ENCODE data around the gene CYB561D2. TPM values are rescaled to one million over a fixed set of nuclear protein-coding genes. Genes with fewer than 3 reads are reported as not detected.

The CYB561D2 gene
- total and polyA plus RNA-seq, 2 of the 13 experiments (the other 11 are each of a cell fraction or from before 2014, with no cell fraction given) = 11.1 to 17.2 TPM

DNA sequence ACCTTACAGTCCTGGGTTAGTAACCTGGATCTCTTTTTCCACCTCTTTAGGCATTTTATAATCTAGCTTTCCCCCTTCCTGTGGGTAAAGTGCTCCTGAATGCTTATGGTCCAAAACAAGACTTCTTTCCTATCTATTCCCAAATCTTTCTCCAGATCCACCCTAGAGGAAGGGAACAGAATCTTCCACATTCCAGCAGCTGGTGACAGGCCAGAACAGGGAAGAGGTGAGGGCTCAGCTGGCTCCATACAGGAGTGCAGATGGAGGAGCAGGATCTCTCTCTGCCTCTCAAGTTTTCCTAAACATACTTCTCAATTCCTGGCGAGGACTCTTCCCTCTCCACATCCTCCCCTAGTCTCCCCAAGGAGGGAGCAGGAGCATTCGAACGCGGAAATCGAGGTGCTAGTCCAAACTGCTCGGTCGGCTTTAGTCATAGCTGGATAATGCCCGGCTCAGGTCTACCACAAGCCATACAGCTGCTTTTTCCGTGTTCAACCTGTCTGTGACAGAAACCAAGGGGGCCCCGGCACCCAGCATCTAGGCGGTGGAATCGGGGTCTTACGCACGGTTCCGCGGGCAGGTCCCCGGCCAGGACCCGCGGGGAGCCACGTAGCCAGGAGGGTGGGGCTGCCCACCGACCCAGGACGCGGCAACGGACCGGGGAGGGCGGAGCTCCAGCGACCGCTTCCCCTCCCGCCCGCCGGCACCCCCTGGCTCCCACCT is 14.0 kb upstream of the CYB561D2 start (continued):
- peak; percentile 23; the same call in 1 of the 2 replicates for TF ChIP-seq THAP8 (CRISPR knock-in tag; IDR thresholded peaks at IDR 0.05; ENCODE audit: borderline replicate concordance)
- no peak for TF ChIP-seq GMEB1 (CRISPR knock-in tag; IDR thresholded peaks at IDR 0.05; ENCODE audit: borderline replicate concordance)
- TF ChIP-seq SSRP1 (CRISPR knock-in tag; IDR thresholded peaks at IDR 0.05) = no peak
- no peak for TF ChIP-seq SPEN (CRISPR knock-in tag; IDR thresholded peaks at IDR 0.05; ENCODE audit: low read depth)
- no peak for TF ChIP-seq BCL6 (CRISPR knock-in tag; IDR thresholded peaks at IDR 0.05)
- TF ChIP-seq ZNF547 (CRISPR knock-in tag; IDR thresholded peaks at IDR 0.05) = no peak
- TF ChIP-seq ZNF609 (CRISPR knock-in tag; IDR thresholded peaks at IDR 0.05; ENCODE audit: borderline replicate concordance) = no peak
- TF ChIP-seq, protein P1, sequence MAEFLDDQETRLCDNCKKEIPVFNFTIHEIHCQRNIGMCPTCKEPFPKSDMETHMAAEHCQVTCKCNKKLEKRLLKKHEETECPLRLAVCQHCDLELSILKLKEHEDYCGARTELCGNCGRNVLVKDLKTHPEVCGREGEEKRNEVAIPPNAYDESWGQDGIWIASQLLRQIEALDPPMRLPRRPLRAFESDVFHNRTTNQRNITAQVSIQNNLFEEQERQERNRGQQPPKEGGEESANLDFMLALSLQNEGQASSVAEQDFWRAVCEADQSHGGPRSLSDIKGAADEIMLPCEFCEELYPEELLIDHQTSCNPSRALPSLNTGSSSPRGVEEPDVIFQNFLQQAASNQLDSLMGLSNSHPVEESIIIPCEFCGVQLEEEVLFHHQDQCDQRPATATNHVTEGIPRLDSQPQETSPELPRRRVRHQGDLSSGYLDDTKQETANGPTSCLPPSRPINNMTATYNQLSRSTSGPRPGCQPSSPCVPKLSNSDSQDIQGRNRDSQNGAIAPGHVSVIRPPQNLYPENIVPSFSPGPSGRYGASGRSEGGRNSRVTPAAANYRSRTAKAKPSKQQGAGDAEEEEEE (CRISPR knock-in tag; IDR thresholded peaks at IDR 0.05; ENCODE audit: borderline replicate concordance) = no peak
- no peak for TF ChIP-seq ZNF251 (CRISPR knock-in tag; IDR thresholded peaks at IDR 0.05)
- 0 out of 2 replicates have a peak, but pooled peaks have one; percentile 50 for TF ChIP-seq REXO4 (CRISPR knock-in tag; IDR thresholded peaks at IDR 0.05; ENCODE audit: borderline replicate concordance)
- TF ChIP-seq HNRNPK (IDR thresholded peaks at IDR 0.05; ENCODE audit: low read depth, low read length, poor library complexity, severe bottlenecking) = peak; percentile 8
- no peak for TF ChIP-seq EED (CRISPR knock-in tag; IDR thresholded peaks at IDR 0.05)
- no peak for TF ChIP-seq MLLT10 (CRISPR knock-in tag; IDR thresholded peaks at IDR 0.05)
- TF ChIP-seq ZNF567 (CRISPR knock-in tag; IDR thresholded peaks at IDR 0.05; ENCODE audit: borderline replicate concordance) = no peak
- TF ChIP-seq PRMT3 (CRISPR knock-in tag; IDR thresholded peaks at IDR 0.05; ENCODE audit: borderline replicate concordance, low read depth) = no peak
- TF ChIP-seq, protein P2, sequence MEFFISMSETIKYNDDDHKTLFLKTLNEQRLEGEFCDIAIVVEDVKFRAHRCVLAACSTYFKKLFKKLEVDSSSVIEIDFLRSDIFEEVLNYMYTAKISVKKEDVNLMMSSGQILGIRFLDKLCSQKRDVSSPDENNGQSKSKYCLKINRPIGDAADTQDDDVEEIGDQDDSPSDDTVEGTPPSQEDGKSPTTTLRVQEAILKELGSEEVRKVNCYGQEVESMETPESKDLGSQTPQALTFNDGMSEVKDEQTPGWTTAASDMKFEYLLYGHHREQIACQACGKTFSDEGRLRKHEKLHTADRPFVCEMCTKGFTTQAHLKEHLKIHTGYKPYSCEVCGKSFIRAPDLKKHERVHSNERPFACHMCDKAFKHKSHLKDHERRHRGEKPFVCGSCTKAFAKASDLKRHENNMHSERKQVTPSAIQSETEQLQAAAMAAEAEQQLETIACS (CRISPR knock-in tag; IDR thresholded peaks at IDR 0.05) = no peak
- TF ChIP-seq CBX1 (IDR thresholded peaks at IDR 0.05; ENCODE audit: low read depth) = no peak
- 0 out of 2 replicates have a peak, but pooled peaks have one; percentile 36 for TF ChIP-seq NFE2L1 (CRISPR knock-in tag; IDR thresholded peaks at IDR 0.05; ENCODE audit: borderline replicate concordance)
- TF ChIP-seq ATF1 (CRISPR knock-in tag; IDR thresholded peaks at IDR 0.05) = no peak
